Left ventricle myocardium superior (tissue), 1 donor: ENCODE measurements around the gene DNAH1. TPM values are rescaled to one million over a fixed set of nuclear protein-coding genes. Genes with fewer than 3 reads are reported as not detected.

Experiments
- ATAC-seq: fragments of 200-7000 bp; cut with Tn5 transposase; one replicate; pipeline ENCODE4 v1.9.1; 2020; ENCODE audit warnings: mild to moderate bottlenecking, moderate library complexity
- DNase-seq: peaks from one replicate; pipeline ENCODE4 v3.0.0-alpha.2; 2020
- intact Hi-C: fragments of 100-400 bp; cut with micrococcal nuclease; formaldehyde crosslinking; loops from one replicate; pipeline ENCODE4 v1.11.0; 2022
- total RNA-seq: library from RNA; stranded (reverse); fragmentation: NEBNext Ultra II Directional; extraction: Animal tissue kit (Norgen Biotek cat#: 25700); gene quantifications from one replicate; pipeline ENCODE4 v1.2.1, GENCODE V29; 2021
- donor health status: DM: no; HTN: yes; CAD: no; lungs with severe emphysema.

The DNAH1 gene
- total RNA-seq, 1 donor from 2014 or later = 2.3 TPM

DNA sequence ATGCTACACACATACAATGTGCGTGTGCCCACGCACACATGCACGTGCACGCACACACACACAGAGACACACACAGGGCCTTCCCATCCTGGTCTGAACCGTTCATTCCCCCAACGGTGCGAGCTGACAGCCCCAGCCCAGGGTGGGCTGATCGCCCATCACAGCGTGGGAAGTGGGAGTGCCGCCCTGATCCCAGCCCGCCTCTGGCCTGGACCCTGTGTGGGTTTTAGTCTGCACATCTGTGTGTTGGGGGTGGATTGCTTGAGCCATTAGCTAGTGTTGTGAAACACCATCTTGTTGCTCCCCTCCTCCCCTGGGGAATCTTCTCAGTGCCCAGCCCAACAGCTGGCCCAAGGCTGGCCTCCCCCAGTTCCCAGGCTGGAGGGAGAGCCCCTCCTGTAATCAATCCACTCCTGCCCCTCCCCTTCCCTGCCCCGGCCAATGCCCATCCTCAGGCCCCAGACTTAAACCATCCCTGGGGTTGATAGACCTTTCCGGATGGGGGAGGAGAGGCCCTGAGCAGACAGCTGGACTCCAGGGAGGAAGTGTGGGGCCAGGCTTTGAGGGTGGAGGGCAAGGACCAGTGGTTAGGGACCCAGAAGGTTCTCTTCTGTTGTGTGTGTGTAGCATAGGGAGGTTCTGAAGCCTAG is 120.5 kb downstream of the DNAH1 start:
- peak; percentile 64 for ATAC-seq
- DNase-seq = peak; percentile 67
- intact Hi-C loops = no loop called here

- no peak for DNase-seq
- ATAC-seq = no peak
- intact Hi-C loops = no loop called here
These were observed 121.4 kb downstream of the DNAH1 start for GRCh38 chr3:52437326-52438103.

- ATAC-seq (no peak), DNase-seq (no peak)
- intact Hi-C loops = no loop called here
These were observed 121.9 kb downstream of the DNAH1 start for GRCh38 chr3:52438104-52438376.

DNA sequence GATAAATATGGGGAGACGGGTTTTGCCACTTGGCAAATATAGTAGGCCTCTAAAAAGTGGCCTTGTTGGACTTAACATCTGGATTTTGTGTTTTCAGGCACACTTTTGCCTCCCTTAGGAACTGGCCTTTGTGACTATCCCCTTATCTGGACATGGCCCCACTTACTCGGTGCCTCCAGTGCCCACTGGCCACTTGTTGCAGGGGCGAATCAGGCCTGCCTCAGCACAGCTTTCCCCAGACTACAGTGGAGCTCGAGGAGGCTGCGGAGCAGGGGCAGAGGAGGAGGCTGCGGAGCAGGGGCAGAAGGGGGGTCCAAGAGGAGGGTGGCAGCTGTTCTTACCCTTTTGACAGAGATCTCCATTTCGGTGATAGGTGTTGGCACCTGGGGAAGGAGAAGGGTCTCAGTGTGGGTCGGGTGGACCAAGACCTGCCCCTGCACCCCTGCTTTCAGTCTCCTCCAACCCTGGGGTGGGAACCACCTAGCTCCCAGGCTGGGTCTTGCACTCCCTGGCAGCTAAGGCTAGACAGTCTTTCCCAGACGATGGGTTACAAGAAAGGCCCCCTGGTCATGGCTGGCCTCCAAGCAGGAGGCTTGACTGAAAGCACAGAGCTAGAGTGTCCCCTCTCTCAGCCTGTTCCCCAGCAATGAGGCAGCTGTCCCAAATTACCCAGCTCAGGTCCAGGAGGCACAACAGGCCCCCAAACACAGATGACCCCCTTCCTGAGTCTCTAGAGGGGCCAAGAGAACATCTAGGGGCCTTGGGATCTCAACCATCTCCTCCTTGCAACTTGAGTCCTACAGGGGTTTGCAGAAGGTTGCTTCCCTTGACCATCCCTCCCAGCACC is 122.7 kb downstream of the DNAH1 start:
- intact Hi-C loops = no loop called here
- no peak for DNase-seq

GRCh38 chr3:52439426-52440248 is 123.5 kb downstream of the DNAH1 start:
- DNase-seq (no peak), ATAC-seq (no peak)
- intact Hi-C loops = no loop called here

More for the DNA sequence above, 122.7 kb downstream of the DNAH1 start:
- ATAC-seq = no peak

DNA sequence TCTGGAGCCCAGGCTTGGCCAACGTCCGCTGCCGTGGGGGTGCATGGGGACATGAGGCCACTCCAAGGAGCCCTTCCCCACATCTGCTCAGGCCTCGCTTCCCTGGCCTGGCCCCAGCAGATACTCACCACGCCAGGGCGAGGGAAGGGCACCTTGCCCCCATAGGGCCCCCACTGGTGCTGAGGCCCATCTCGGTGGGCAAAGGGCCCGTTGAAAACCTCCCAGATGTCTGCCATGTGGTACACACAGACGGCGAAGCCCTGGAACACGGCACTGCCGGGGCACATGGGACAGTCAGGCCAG is 124.1 kb downstream of the DNAH1 start:
- intact Hi-C loops = no loop called here
- no peak for ATAC-seq
- no peak for DNase-seq

DNA sequence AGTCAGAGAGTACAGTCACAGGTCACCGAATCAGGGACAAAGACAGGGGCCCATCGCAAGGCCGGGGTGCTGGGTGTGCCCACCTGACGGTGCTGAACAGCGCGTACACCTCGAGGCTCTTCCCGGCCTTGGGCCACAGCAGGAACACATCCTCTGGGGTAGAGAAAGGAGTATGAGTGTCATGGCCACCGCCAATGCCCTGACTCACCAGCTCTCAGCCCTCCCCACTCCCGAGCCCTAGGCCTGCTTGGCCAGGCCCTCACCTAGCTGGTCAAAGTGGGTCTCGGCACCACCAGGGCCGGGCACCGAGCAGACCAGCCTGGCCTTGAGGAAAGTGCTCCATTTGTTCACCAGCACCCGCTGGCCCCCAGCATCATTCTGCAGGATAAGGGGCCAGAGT is 124.6 kb downstream of the DNAH1 start:
- DNase-seq = no peak
- no peak for ATAC-seq
- intact Hi-C loops = no loop called here

DNA sequence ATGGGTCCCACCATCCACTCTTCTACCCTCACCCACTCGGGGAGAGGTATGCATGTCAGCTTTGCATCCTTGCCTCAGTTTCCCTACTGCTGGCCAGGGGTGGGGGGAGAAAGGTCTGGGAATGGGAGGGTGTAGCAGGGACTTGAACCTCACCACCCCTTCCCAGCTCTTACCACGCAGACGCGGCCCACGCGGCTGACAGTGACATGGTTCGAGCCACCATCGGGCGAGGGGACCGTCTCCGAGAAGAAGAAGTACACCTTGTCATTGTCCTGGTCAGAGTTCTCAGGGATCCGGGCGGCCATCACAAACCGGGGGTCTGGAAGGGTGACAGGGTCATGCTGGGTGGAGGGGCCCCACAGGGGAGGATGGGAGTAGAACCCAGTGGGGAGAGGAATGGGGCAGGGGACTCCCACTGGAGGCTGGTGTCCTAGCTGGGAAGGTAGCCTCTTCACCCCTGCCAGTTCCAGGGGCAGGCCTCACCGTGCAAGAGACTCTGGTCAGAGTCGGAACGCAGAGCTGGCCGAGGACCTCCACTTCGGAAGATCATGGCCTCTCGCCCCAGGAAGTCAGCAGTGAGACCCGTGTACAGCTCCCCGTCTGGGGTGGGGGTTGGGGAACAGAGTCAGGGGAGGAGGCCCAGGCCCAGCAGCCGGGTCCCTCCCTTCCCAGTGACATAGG is 125.1 kb downstream of the DNAH1 start:
- intact Hi-C loops = no loop called here
- DNase-seq = no peak
- ATAC-seq = no peak

DNA sequence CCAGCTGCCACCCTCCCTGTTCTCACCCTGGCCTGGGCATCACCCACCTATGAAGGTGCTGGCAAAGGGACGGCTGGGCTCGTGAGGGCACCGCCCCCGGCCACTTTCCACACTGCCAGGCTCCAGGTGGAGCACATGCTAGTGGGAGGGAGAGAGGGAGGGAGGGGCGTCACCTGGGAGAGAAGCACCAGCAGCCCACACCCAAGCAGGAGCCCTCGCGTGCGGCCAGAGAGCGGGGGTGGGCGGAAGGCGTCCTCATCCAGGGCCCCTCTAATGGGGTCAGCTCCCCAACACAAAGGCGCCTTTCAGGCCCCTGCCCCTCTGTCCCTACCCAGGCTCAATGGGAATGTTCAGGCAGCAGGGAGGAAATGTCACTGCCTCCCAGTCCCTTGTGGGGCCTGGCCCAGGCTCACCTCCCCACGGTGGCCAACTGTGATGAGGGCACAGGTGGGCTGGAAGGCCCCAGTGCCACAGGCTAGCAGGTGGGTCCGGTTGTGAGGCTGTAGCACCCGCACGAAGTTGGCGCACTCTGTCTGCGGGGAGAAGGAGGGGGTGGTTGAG is 125.7 kb downstream of the DNAH1 start:
- no peak for DNase-seq
- intact Hi-C loops = no loop called here
- ATAC-seq = no peak

DNA sequence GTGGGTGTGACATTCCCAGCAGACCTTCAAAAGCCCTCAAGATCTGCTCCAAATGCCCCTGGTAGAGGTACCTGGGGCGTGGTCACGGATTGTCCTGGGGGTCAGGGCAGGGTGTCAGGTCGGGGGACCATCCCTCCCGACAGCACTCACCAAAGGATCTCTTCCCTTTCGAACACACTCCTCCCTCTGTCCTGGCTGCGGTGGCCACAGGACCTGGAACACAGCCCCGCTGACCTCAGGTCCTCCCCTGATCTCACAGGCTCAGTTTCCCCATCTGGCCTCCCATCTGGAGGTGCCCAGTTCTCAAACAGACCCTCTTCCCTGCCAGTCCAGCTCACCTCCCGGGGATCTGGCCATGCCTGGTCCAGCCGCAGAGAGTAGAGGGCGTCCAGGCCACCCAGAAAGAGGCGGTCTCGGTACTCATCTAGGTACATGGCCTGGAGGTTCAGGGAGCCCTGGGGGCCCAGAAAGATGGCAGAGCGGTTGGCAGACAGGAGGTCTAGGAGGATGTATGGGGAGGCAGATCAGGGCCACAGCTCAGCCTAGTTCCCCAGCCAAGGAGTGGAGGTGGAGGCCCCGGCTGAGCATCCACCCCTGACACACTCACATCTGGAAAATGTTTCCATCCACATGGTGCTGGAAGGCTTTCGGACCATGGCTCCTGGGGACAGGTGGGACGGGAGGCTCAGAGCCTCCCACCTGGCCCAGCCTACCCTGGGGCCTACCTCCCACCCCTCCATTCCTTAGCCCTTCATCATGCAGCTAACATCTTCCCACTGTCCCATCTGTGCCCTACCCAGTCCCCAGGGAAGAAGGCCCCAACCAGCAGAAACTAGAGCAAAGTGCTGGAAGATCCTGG is 126.5 kb downstream of the DNAH1 start:
- DNase-seq (no peak), ATAC-seq (no peak)
- intact Hi-C loops = no loop called here

GRCh38 chr3:52443268-52443610 is 127.1 kb downstream of the DNAH1 start:
- DNase-seq (no peak), ATAC-seq (no peak)
- intact Hi-C loops = no loop called here

GRCh38 chr3:52443791-52444687 is 127.9 kb downstream of the DNAH1 start:
- DNase-seq (no peak), ATAC-seq (no peak)
- intact Hi-C loops = no loop called here

DNA sequence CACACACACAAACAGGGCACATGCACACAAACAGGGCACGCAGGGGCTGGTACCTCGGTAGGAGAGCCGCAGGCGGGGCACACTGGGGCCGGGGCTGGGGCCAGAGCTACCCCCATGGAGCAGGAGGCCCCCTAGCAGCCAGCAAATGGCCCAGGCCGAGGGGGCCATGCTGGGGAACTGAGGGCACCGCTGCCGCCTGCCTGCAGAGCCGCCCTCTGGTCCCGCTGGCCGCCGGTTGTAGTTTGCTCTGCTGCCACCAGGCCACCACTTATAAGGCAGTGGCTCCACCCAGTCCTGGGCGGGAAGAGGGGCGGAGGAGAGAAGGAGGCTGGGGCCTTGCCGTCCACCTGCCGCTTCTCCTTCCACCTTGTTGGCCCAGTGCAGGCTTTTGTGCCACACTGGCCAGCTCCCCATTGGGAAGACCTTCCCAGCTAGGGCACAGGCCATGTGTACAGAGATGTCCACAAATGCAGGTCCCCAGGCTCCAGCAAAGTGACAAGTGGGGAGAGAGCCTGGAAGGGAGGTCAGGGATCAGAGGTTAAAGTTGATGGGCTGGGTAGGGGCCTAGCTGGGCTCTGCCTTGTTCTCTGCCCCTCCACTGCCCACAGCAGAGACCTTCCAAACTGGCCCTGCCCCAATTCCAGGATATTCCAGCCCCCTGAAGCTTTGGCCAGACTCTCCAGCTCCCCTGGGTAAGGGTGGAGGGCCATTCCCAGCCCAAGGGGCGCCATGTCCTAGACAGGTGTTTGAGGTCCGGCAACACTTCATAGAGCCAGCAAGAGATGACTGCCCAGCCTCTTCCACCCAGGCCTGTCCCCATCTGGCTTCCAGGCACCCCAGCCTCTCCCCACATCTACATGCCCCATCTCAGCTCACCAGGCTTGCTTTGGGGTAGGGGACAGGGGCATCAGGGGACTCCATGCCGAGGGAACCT is 129.0 kb downstream of the DNAH1 start, which contains the start of gene SEMA3G:
SEMA3G (minus strand) TSS at position 244 of the 934 bp plus-strand sequence; CDS start at position 168, 76 bp downstream.
- intact Hi-C loops = no loop called here
- peak; percentile 85 for DNase-seq
- ATAC-seq = peak; percentile 55

DNA sequence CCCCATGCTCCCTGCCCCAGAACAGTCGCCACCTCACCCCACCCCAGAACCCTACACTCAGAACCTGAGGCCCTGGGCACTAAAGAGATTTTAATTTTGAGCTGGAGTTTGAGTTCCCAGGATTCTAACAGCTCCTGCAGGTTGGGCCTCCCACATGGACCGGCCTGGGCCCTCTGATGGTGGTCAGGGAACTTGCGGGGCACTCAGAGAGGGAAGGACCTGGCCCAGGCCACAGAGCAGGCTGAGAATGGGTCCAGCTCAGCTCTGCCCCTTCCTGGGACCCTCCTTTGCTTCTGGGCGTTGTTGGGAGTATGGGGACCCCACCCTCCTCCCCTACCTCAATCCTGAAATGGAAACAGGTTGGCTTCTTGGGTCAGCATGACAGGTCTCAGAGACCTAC is 129.9 kb downstream of the DNAH1 start:
- intact Hi-C loops = no loop called here
- DNase-seq (no peak), ATAC-seq (no peak)

GRCh38 chr3:52446631-52447511 is 130.8 kb downstream of the DNAH1 start:
- intact Hi-C loops = no loop called here
- ATAC-seq = peak; percentile 22
- DNase-seq = peak; percentile 68
